GM12878 (cell line): ENCODE data around the gene UBE2D3. TPM values are rescaled to one million over a fixed set of nuclear protein-coding genes. Genes with fewer than 3 reads are reported as not detected.

ENCODE experiments used
- ATAC-seq: fragments of 200-7000 bp; cut with Tn5 transposase; 3 replicates; pipeline ENCODE4 v1.9.1; 2020; ENCODE audit warnings: mild to moderate bottlenecking, moderate library complexity
- BruUV-seq: library from RNA; stranded (reverse); fragments of 400-500 nt; replicated peaks from 2 replicates; lab custom pipeline; 2021; lab: Mats Ljungman, UMichigan
- CTCF ChIA-PET: fragments of 300-600 bp; sonication (Branson Sonifier 250); formaldehyde crosslinking; extraction: SDS; loops from one replicate; lab custom pipeline; 2021; ENCODE audit warnings: inconsistent platforms; lab: Yijun Ruan, JAX
- POLR2A ChIA-PET: fragments of 350-600 bp; formaldehyde crosslinking; extraction: SDS; loops from one replicate; lab custom pipeline; 2021; ENCODE audit warnings: inconsistent platforms; lab: Charles Lee
- RAD21 ChIA-PET: fragments of 300-600 bp; sonication (Branson Sonifier 250); formaldehyde crosslinking; loops from one replicate; lab custom pipeline; 2023; ENCODE audit warnings: antibody characterized with exemption; ENCODE audit not compliant: unreplicated experiment; lab: Charles Lee
- SMC1A ChIA-PET: fragments of 300-600 bp; sonication (Branson Sonifier 250); formaldehyde crosslinking; loops from one replicate; lab custom pipeline; 2023; ENCODE audit not compliant: unreplicated experiment, uncharacterized antibody; lab: Charles Lee
- DNase-seq: peaks from one replicate; pipeline ENCODE4 v3.0.0-alpha.2; 2011; ENCODE audit warnings: low read depth, low spot score
- FAIRE-seq: peaks from 3 replicates; lab custom pipeline; 2011; peaks lifted over from hg19 to GRCh38; lab: Jason Lieb, UNC
- H2AFZ ChIP-seq: 2 replicates; pipeline ENCODE4 v1.6.0; 2011; ENCODE audit warnings: low read depth, low read length, control low read depth; ENCODE audit not compliant: control insufficient read depth
- H3K27ac ChIP-seq: 2 replicates; pipeline ENCODE4 v1.5.1; 2011; ENCODE audit warnings: control low read depth; ENCODE audit not compliant: control insufficient read depth, insufficient read depth
- H3K27me3 ChIP-seq, 2 experiments: replicated peaks in 1 of 2; 2 replicates each; pipeline versions ENCODE4 v1.6.0 to v1.6.1; 2011; ENCODE audit warnings: low read length in 1 of 2; ENCODE audit not compliant: control insufficient read depth in 2 of 2, insufficient read depth in 2 of 2
- H3K36me3 ChIP-seq, 2 experiments: 2 replicates each; pipeline ENCODE4 v1.5.1; 2011; ENCODE audit warnings: low read length in 1 of 2; ENCODE audit not compliant: control insufficient read depth in 2 of 2, insufficient read depth in 2 of 2
- H3K4me1 ChIP-seq: 2 replicates; pipeline ENCODE4 v1.6.1; 2011; ENCODE audit warnings: mild to moderate bottlenecking, low read length, moderate library complexity, mixed read lengths; ENCODE audit not compliant: control insufficient read depth, insufficient read depth
- H3K4me2 ChIP-seq: 2 replicates; pipeline ENCODE4 v1.6.0; 2011; ENCODE audit warnings: control low read depth; ENCODE audit not compliant: control insufficient read depth, insufficient read depth
- H3K4me3 ChIP-seq: fragments of 200-600 bp; sonication (generic); 2 replicates; pipeline ENCODE4 v1.5.1; 2016
- H3K79me2 ChIP-seq: 2 replicates; pipeline ENCODE4 v1.6.0; 2011; ENCODE audit warnings: low read length; ENCODE audit not compliant: control insufficient read depth, insufficient read depth
- H3K9ac ChIP-seq: 2 replicates; pipeline ENCODE4 v1.8.0; 2011; ENCODE audit warnings: low read length, control low read depth, mixed read lengths; ENCODE audit not compliant: control insufficient read depth, insufficient read depth
- H3K9me3 ChIP-seq: replicated peaks from 3 replicates; pipeline ENCODE4 v1.5.1; 2011; ENCODE audit warnings: mild to moderate bottlenecking, low read length; ENCODE audit not compliant: control insufficient read depth, insufficient read depth
- H4K20me1 ChIP-seq: 2 replicates; pipeline ENCODE4 v1.6.0; 2011; ENCODE audit not compliant: control insufficient read depth, insufficient read depth
- CHD2 ChIP-seq: IDR thresholded peaks from 2 replicates; pipeline ENCODE4 v1.6.1; 2011; ENCODE audit warnings: low read depth, low read length, improper control_type of control experiment, borderline replicate concordance
- ESRRA ChIP-seq: IDR thresholded peaks from 2 replicates; pipeline ENCODE4 v1.6.1; 2012; ENCODE audit warnings: mild to moderate bottlenecking, low read length, improper control_type of control experiment
- FOXK2 ChIP-seq: fragments of 450-650 bp; IDR thresholded peaks from 2 replicates; pipeline ENCODE4 v1.6.1; 2017; ENCODE audit warnings: mild to moderate bottlenecking, moderate library complexity
- IRF4 ChIP-seq: IDR thresholded peaks from 2 replicates; pipeline ENCODE4 v1.6.1; 2011; ENCODE audit warnings: low read depth, low read length
- MTA3 ChIP-seq: IDR thresholded peaks from 2 replicates; pipeline ENCODE4 v1.6.1; 2012; ENCODE audit warnings: low read length, inconsistent platforms, borderline replicate concordance
- NR2C2 ChIP-seq: IDR thresholded peaks from 2 replicates; pipeline ENCODE4 v1.6.1; 2011; ENCODE audit warnings: borderline replicate concordance, low read depth; ENCODE audit not compliant: control insufficient read depth, insufficient read length
- RBBP5 ChIP-seq: fragments of 200-600 bp; sonication (generic); conservative IDR thresholded peaks from 2 replicates; pipeline ENCODE4 v1.6.1; 2016
- SMC3 ChIP-seq: IDR thresholded peaks from 2 replicates; pipeline ENCODE4 v1.6.1; 2011; ENCODE audit warnings: low read length, improper control_type of control experiment, borderline replicate concordance
- WGBS: methylation state at CpG from one replicate; pipeline ENCODE4 v1.1.6; 2016; ENCODE audit warnings: low lambda C conversion rate; ENCODE audit not compliant: insufficient replicate concordance, insufficient coverage; ENCODE audit errors: missing lambda C conversion rate; 5-methylcytosine and 5-hydroxymethylcytosine counted together
- in situ Hi-C: fragments of 300-500 bp; cut with MboI; formaldehyde crosslinking; loops from 9 replicates; pipeline ENCODE4 v1.14.3; 2018; ENCODE audit warnings: mixed read lengths
- intact Hi-C: fragments of 100-400 bp; cut with micrococcal nuclease; formaldehyde crosslinking; loops from one replicate; pipeline ENCODE4 v1.14.2; 2022; ENCODE audit not compliant: unreplicated experiment
- polyA plus RNA-seq, 11 experiments: library from polyadenylated mRNA; depleted of rRNA in 4 of 11; unstranded in 6 of 11; stranded (reverse) in 5 of 11; fragments of >200 nt; fragmentation: Nextera tagmentation in 4 of 11; fragmentation: Illumina TruSeq in 1 of 11; extraction: Ambion mirVana in 4 of 11; extraction: Trizol in 1 of 11; gene quantifications; 1 replicate in 1 of 11; 2 replicates in 10 of 11; pipeline versions ENCODE4 v1.2.1 to v1.2.3, GENCODE V29; 2011 to 2016; ENCODE audit warnings: inconsistent platforms in 2 of 11, missing spikeins in 2 of 11, low read depth in 1 of 11
- total RNA-seq, 4 experiments: library from RNA; depleted of rRNA in 3 of 4; stranded (reverse); fragments of >200 nt in 3 of 4; fragmentation: Illumina TruSeq in 1 of 4; extraction: Trizol in 1 of 4; gene quantifications; 2 replicates each; pipeline versions ENCODE4 v1.2.1 to v1.2.3, GENCODE V29; 2013 to 2021
- TF ChIP-seq, protein P1 (sequence below): IDR thresholded peaks from 2 replicates; pipeline ENCODE4 v1.6.1; 2012; ENCODE audit warnings: low read depth, low read length, improper control_type of control experiment
- TF ChIP-seq, protein P2 (sequence below): IDR thresholded peaks from 2 replicates; pipeline ENCODE4 v1.6.1; 2011; ENCODE audit warnings: borderline replicate concordance, low read depth, mild to moderate bottlenecking, moderate library complexity, low read length; ENCODE audit not compliant: insufficient read depth, poor library complexity, severe bottlenecking

UBE2D3 gene
- total and polyA plus RNA-seq, 10 of the 15 experiments (the other 5 are each of a cell fraction or from before 2014, with no cell fraction given), result 162 to 572 (median 395) TPM

DNA sequence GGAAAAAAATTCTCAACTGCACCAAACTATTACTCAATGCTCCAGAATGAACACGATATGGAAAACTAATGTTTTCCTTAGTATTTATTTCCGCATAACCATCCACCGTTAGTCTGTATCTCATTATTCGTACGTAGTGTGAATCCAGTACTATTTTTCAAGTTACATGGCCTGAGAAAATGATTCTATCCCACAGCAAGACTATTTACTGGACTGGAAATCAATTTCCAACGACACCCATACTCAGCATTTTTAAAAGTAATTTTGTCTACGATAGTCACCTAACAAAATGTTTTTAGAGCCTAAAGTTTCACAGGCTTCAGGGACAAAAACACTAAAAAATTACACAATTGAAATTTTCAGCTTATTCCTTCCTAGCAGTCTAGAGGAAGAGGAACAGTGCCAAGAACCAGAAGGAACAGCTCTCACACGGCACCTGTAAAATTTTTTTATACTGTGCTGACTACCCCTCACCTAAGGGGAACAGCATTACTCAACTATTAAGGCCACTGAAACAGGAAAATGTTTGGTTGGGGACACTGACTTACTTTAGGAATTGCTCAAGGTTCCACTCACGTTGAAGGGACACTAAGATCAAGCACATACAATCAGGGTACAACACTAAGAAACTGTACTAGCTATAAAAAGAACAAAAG, 9.6 kb downstream of the UBE2D3 start:
- Histone ChIP-seq H3K9ac (no peak overlapping the region), H3K27me3 (no peaks in the 10 kb centered on the region), H3K4me2 (peak overlapping the region; percentile 34; the same call in 1 of the 2 replicates), H2AFZ (no peak overlapping the region), H4K20me1 (peaks cover 9% of the 10 kb centered on the region; the same call in 1 of the 2 replicates), H3K27ac (no peak overlapping the region), H3K9me3 (no peaks in the 10 kb centered on the region), H3K4me3 (peak overlapping the region; percentile 1; the same call in 1 of the 2 replicates)
- ChIA-PET SMC1A (interaction anchor here (1.0 to 4.0 kb wide), 13 partner anchors 8 to 190 kb away, joined by 3 to 43 read pairs (median 4); partner anchors contain the start of genes CISD2 and UBE2D3), POLR2A (interaction anchor here (0.7 to 11.7 kb wide), 6 partner anchors 3 to 51 kb away, joined by 3 to 121 read pairs (median 6); partner anchors contain the start of genes CISD2 and UBE2D3), RAD21 (interaction anchor here (0.7 to 3.3 kb wide), 5 partner anchors 8 to 522 kb away, joined by 3 to 35 read pairs (median 4); partner anchors contain the start of genes MANBA and UBE2D3)
- FAIRE-seq (no peak), ATAC-seq (peak; percentile 6), DNase-seq (no peak)
- 60% methylated on average over 9 of the region's 9 CpGs for WGBS
- BruUV-seq, result no TSS peak
- no peak for TF ChIP-seq RBBP5
- no peak for TF ChIP-seq MTA3
- TF ChIP-seq, protein P1, sequence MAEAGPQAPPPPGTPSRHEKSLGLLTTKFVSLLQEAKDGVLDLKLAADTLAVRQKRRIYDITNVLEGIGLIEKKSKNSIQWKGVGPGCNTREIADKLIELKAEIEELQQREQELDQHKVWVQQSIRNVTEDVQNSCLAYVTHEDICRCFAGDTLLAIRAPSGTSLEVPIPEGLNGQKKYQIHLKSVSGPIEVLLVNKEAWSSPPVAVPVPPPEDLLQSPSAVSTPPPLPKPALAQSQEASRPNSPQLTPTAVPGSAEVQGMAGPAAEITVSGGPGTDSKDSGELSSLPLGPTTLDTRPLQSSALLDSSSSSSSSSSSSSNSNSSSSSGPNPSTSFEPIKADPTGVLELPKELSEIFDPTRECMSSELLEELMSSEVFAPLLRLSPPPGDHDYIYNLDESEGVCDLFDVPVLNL, result no peak
- TF ChIP-seq NR2C2, result no peak
- no peak for TF ChIP-seq ESRRA
- TF ChIP-seq IRF4, result no peak
- no peak for TF ChIP-seq SMC3
- no peak for TF ChIP-seq CHD2
- no peak for TF ChIP-seq FOXK2
- TF ChIP-seq, protein P2, sequence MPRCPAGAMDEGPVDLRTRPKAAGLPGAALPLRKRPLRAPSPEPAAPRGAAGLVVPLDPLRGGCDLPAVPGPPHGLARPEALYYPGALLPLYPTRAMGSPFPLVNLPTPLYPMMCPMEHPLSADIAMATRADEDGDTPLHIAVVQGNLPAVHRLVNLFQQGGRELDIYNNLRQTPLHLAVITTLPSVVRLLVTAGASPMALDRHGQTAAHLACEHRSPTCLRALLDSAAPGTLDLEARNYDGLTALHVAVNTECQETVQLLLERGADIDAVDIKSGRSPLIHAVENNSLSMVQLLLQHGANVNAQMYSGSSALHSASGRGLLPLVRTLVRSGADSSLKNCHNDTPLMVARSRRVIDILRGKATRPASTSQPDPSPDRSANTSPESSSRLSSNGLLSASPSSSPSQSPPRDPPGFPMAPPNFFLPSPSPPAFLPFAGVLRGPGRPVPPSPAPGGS, result no peak
- TF ChIP-seq, all 136 proteins: peak for 0
- H3K36me3 ChIP-seq, result peaks cover 0 to 20% of the 10 kb centered on the region in 2 experiments; a peak in 3 of 4 replicates
- intact Hi-C loops (loop anchor here (10.0 kb wide), 1 partner anchor 383 kb away; no protein-coding TSS in a partner anchor), in situ Hi-C loops (loop anchor here (25.0 kb wide), 1 partner anchor 195 kb away; the partner anchor contains the start of gene SLC9B1)
- H3K79me2 ChIP-seq, result peaks cover 98% of the 10 kb centered on the region
- H3K4me1 ChIP-seq, result no peaks in the 10 kb centered on the region
- CTCF ChIA-PET, result interaction anchor here (0.6 to 3.4 kb wide), 3 partner anchors 10 to 50 kb away, joined by 4 to 15 read pairs (median 4); partner anchors contain the start of gene UBE2D3
